GM12878 (cell line): ENCODE results near the gene TEX36. TPM values are rescaled to one million over a fixed set of nuclear protein-coding genes. Genes with fewer than 3 reads are reported as not detected.

ENCODE experiments used
- ATAC-seq: fragments of 200-7000 bp; cut with Tn5 transposase; 3 replicates; pipeline ENCODE4 v1.9.1; 2020; ENCODE audit warnings: mild to moderate bottlenecking, moderate library complexity
- BruUV-seq: library from RNA; stranded (reverse); fragments of 400-500 nt; replicated peaks from 2 replicates; lab custom pipeline; 2021; lab: Mats Ljungman, UMichigan
- CTCF ChIA-PET: fragments of 300-600 bp; sonication (Branson Sonifier 250); formaldehyde crosslinking; extraction: SDS; loops from one replicate; lab custom pipeline; 2021; ENCODE audit warnings: inconsistent platforms; lab: Yijun Ruan, JAX
- POLR2A ChIA-PET: fragments of 350-600 bp; formaldehyde crosslinking; extraction: SDS; loops from one replicate; lab custom pipeline; 2021; ENCODE audit warnings: inconsistent platforms; lab: Charles Lee
- RAD21 ChIA-PET: fragments of 300-600 bp; sonication (Branson Sonifier 250); formaldehyde crosslinking; loops from one replicate; lab custom pipeline; 2023; ENCODE audit warnings: antibody characterized with exemption; ENCODE audit not compliant: unreplicated experiment; lab: Charles Lee
- SMC1A ChIA-PET: fragments of 300-600 bp; sonication (Branson Sonifier 250); formaldehyde crosslinking; loops from one replicate; lab custom pipeline; 2023; ENCODE audit not compliant: unreplicated experiment, uncharacterized antibody; lab: Charles Lee
- DNase-seq: peaks from one replicate; pipeline ENCODE4 v3.0.0-alpha.2; 2011; ENCODE audit warnings: low read depth, low spot score
- FAIRE-seq: peaks from 3 replicates; lab custom pipeline; 2011; peaks lifted over from hg19 to GRCh38; lab: Jason Lieb, UNC
- H2AFZ ChIP-seq: 2 replicates; pipeline ENCODE4 v1.6.0; 2011; ENCODE audit warnings: low read depth, low read length, control low read depth; ENCODE audit not compliant: control insufficient read depth
- H3K27ac ChIP-seq: 2 replicates; pipeline ENCODE4 v1.5.1; 2011; ENCODE audit warnings: control low read depth; ENCODE audit not compliant: control insufficient read depth, insufficient read depth
- H3K27me3 ChIP-seq, 2 experiments: replicated peaks in 1 of 2; 2 replicates each; pipeline versions ENCODE4 v1.6.0 to v1.6.1; 2011; ENCODE audit warnings: low read length in 1 of 2; ENCODE audit not compliant: control insufficient read depth in 2 of 2, insufficient read depth in 2 of 2
- H3K36me3 ChIP-seq, 2 experiments: 2 replicates each; pipeline ENCODE4 v1.5.1; 2011; ENCODE audit warnings: low read length in 1 of 2; ENCODE audit not compliant: control insufficient read depth in 2 of 2, insufficient read depth in 2 of 2
- H3K4me1 ChIP-seq: 2 replicates; pipeline ENCODE4 v1.6.1; 2011; ENCODE audit warnings: mild to moderate bottlenecking, low read length, moderate library complexity, mixed read lengths; ENCODE audit not compliant: control insufficient read depth, insufficient read depth
- H3K4me2 ChIP-seq: 2 replicates; pipeline ENCODE4 v1.6.0; 2011; ENCODE audit warnings: control low read depth; ENCODE audit not compliant: control insufficient read depth, insufficient read depth
- H3K4me3 ChIP-seq: fragments of 200-600 bp; sonication (generic); 2 replicates; pipeline ENCODE4 v1.5.1; 2016
- H3K79me2 ChIP-seq: 2 replicates; pipeline ENCODE4 v1.6.0; 2011; ENCODE audit warnings: low read length; ENCODE audit not compliant: control insufficient read depth, insufficient read depth
- H3K9ac ChIP-seq: 2 replicates; pipeline ENCODE4 v1.8.0; 2011; ENCODE audit warnings: low read length, control low read depth, mixed read lengths; ENCODE audit not compliant: control insufficient read depth, insufficient read depth
- H3K9me3 ChIP-seq: replicated peaks from 3 replicates; pipeline ENCODE4 v1.5.1; 2011; ENCODE audit warnings: mild to moderate bottlenecking, low read length; ENCODE audit not compliant: control insufficient read depth, insufficient read depth
- H4K20me1 ChIP-seq: 2 replicates; pipeline ENCODE4 v1.6.0; 2011; ENCODE audit not compliant: control insufficient read depth, insufficient read depth
- CHD4 ChIP-seq: fragments of 200-600 bp; sonication (generic); IDR thresholded peaks from 2 replicates; pipeline ENCODE4 v1.6.1; 2016; ENCODE audit warnings: mild to moderate bottlenecking
- EED ChIP-seq: sonication (generic); IDR thresholded peaks from 2 replicates; pipeline ENCODE4 v1.6.1; 2016; ENCODE audit warnings: antibody characterized with exemption, low read depth
- ELK1 ChIP-seq: IDR thresholded peaks from 2 replicates; pipeline ENCODE4 v1.6.1; 2012; ENCODE audit warnings: low read depth, low read length, improper control_type of control experiment
- FOXK2 ChIP-seq: fragments of 450-650 bp; IDR thresholded peaks from 2 replicates; pipeline ENCODE4 v1.6.1; 2017; ENCODE audit warnings: mild to moderate bottlenecking, moderate library complexity
- HCFC1 ChIP-seq: fragments of 150-350 bp; IDR thresholded peaks from 2 replicates; pipeline ENCODE4 v1.6.1; 2014; ENCODE audit warnings: low read length
- IRF4 ChIP-seq: IDR thresholded peaks from 2 replicates; pipeline ENCODE4 v1.6.1; 2011; ENCODE audit warnings: low read depth, low read length
- JUNB ChIP-seq: IDR thresholded peaks from 2 replicates; pipeline ENCODE4 v1.6.1; 2016; ENCODE audit warnings: antibody characterized with exemption, mild to moderate bottlenecking
- KLF5 ChIP-seq: fragments of 450-650 bp; IDR thresholded peaks from 2 replicates; pipeline ENCODE4 v1.6.1; 2014; ENCODE audit warnings: mild to moderate bottlenecking; ENCODE audit not compliant: partially characterized antibody
- NBN ChIP-seq: fragments of 450-650 bp; IDR thresholded peaks from 2 replicates; pipeline ENCODE4 v1.6.1; 2016
- NFXL1 ChIP-seq: fragments of 450-650 bp; IDR thresholded peaks from 2 replicates; pipeline ENCODE4 v1.6.1; 2017; ENCODE audit warnings: antibody characterized with exemption, mild to moderate bottlenecking, borderline replicate concordance
- POU2F2 ChIP-seq: IDR thresholded peaks from 3 replicates; pipeline ENCODE4 v1.6.1; 2011; ENCODE audit warnings: low read depth, mild to moderate bottlenecking, low read length, borderline replicate concordance
- RELA ChIP-seq: fragments of 450-650 bp; IDR thresholded peaks from 2 replicates; pipeline ENCODE4 v1.8.0; 2014; ENCODE audit warnings: borderline replicate concordance; ENCODE audit not compliant: partially characterized antibody
- SMAD5 ChIP-seq: IDR thresholded peaks from 2 replicates; pipeline ENCODE4 v1.6.1; 2016; ENCODE audit warnings: antibody characterized with exemption, low read depth
- TARDBP ChIP-seq: IDR thresholded peaks from 2 replicates; pipeline ENCODE4 v1.6.1; 2016; ENCODE audit warnings: borderline replicate concordance
- WGBS: methylation state at CpG from one replicate; pipeline ENCODE4 v1.1.6; 2016; ENCODE audit warnings: low lambda C conversion rate; ENCODE audit not compliant: insufficient replicate concordance, insufficient coverage; ENCODE audit errors: missing lambda C conversion rate; 5-methylcytosine and 5-hydroxymethylcytosine counted together
- in situ Hi-C: fragments of 300-500 bp; cut with MboI; formaldehyde crosslinking; loops from 9 replicates; pipeline ENCODE4 v1.14.3; 2018; ENCODE audit warnings: mixed read lengths
- intact Hi-C: fragments of 100-400 bp; cut with micrococcal nuclease; formaldehyde crosslinking; loops from one replicate; pipeline ENCODE4 v1.14.2; 2022; ENCODE audit not compliant: unreplicated experiment
- polyA plus RNA-seq, 11 experiments: library from polyadenylated mRNA; depleted of rRNA in 4 of 11; unstranded in 6 of 11; stranded (reverse) in 5 of 11; fragments of >200 nt; fragmentation: Nextera tagmentation in 4 of 11; fragmentation: Illumina TruSeq in 1 of 11; extraction: Ambion mirVana in 4 of 11; extraction: Trizol in 1 of 11; gene quantifications; 1 replicate in 1 of 11; 2 replicates in 10 of 11; pipeline versions ENCODE4 v1.2.1 to v1.2.3, GENCODE V29; 2011 to 2016; ENCODE audit warnings: inconsistent platforms in 2 of 11, missing spikeins in 2 of 11, low read depth in 1 of 11
- total RNA-seq, 4 experiments: library from RNA; depleted of rRNA in 3 of 4; stranded (reverse); fragments of >200 nt in 3 of 4; fragmentation: Illumina TruSeq in 1 of 4; extraction: Trizol in 1 of 4; gene quantifications; 2 replicates each; pipeline versions ENCODE4 v1.2.1 to v1.2.3, GENCODE V29; 2013 to 2021
- TF ChIP-seq, protein P1 (sequence below): IDR thresholded peaks from 2 replicates; pipeline ENCODE4 v1.6.1; 2011; ENCODE audit warnings: borderline replicate concordance, low read depth, mild to moderate bottlenecking, moderate library complexity, mixed read lengths, low read length; ENCODE audit not compliant: insufficient read depth; ENCODE audit errors: extremely low read length
- TF ChIP-seq, protein P2 (sequence below): fragments of 450-650 bp; formaldehyde crosslinking; IDR thresholded peaks from 2 replicates; pipeline ENCODE4 v1.4.0; 2020; ENCODE audit warnings: mild to moderate bottlenecking, moderate library complexity

TEX36 gene
- total and polyA plus RNA-seq, 10 of the 15 experiments (the other 5 are each of a cell fraction or from before 2014, with no cell fraction given) = not detected

- 0% methylated on average over 1 of the region's 1 CpG for WGBS
- RAD21 ChIA-PET = no interaction called here
Measured at GRCh38 chr10:125646311-125646710, 36.7 kb downstream of the TEX36 start.

More at GRCh38 chr10:125646311-125646710, 36.7 kb downstream of the TEX36 start:
- Histone ChIP-seq H3K4me1 (no peaks in the 10 kb centered on the region), H2AFZ (no peak overlapping the region), H3K9ac (no peak overlapping the region), H4K20me1 (no peaks in the 10 kb centered on the region), H3K4me3 (no peak overlapping the region), H3K79me2 (no peaks in the 10 kb centered on the region), H3K4me2 (no peak overlapping the region), H3K36me3 (no peaks in the 10 kb centered on the region), H3K27me3 (no peaks in the 10 kb centered on the region), H3K27ac (no peak overlapping the region), H3K9me3 (no peaks in the 10 kb centered on the region)
- ChIA-PET POLR2A (no interaction called here), CTCF (no interaction called here), SMC1A (no interaction called here)
- ATAC-seq (no peak), FAIRE-seq (no peak), DNase-seq (no peak)
- TF ChIP-seq SMAD5 (no peak), NFXL1 (no peak), KLF5 (no peak), JUNB (no peak), FOXK2 (no peak), HCFC1 (no peak), POU2F2 (no peak), NBN (no peak), TARDBP (no peak), ELK1 (no peak), RELA (no peak), CHD4 (no peak), EED (no peak), IRF4 (no peak)
- TF ChIP-seq, protein P1, sequence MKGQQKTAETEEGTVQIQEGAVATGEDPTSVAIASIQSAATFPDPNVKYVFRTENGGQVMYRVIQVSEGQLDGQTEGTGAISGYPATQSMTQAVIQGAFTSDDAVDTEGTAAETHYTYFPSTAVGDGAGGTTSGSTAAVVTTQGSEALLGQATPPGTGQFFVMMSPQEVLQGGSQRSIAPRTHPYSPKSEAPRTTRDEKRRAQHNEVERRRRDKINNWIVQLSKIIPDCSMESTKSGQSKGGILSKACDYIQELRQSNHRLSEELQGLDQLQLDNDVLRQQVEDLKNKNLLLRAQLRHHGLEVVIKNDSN = no peak
- TF ChIP-seq, protein P2, sequence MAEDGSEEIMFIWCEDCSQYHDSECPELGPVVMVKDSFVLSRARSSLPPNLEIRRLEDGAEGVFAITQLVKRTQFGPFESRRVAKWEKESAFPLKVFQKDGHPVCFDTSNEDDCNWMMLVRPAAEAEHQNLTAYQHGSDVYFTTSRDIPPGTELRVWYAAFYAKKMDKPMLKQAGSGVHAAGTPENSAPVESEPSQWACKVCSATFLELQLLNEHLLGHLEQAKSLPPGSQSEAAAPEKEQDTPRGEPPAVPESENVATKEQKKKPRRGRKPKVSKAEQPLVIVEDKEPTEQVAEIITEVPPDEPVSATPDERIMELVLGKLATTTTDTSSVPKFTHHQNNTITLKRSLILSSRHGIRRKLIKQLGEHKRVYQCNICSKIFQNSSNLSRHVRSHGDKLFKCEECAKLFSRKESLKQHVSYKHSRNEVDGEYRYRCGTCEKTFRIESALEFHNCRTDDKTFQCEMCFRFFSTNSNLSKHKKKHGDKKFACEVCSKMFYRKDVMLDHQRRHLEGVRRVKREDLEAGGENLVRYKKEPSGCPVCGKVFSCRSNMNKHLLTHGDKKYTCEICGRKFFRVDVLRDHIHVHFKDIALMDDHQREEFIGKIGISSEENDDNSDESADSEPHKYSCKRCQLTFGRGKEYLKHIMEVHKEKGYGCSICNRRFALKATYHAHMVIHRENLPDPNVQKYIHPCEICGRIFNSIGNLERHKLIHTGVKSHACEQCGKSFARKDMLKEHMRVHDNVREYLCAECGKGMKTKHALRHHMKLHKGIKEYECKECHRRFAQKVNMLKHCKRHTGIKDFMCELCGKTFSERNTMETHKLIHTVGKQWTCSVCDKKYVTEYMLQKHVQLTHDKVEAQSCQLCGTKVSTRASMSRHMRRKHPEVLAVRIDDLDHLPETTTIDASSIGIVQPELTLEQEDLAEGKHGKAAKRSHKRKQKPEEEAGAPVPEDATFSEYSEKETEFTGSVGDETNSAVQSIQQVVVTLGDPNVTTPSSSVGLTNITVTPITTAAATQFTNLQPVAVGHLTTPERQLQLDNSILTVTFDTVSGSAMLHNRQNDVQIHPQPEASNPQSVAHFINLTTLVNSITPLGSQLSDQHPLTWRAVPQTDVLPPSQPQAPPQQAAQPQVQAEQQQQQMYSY (CRISPR knock-in tag) = no peak
- intact Hi-C loops (no loop called here), in situ Hi-C loops (no loop called here)
- BruUV-seq = no TSS peak
